HG03442 (cell line): ENCODE data around the gene PADI1.

Experiments used
- ATAC-seq: cut with Tn5 transposase; IDR thresholded peaks from one replicate; pipeline ENCODE4 v1.9.1; 2021; ENCODE audit warnings: mild to moderate bottlenecking, moderate library complexity; ENCODE audit not compliant: unreplicated experiment

The PADI1 gene

GRCh38 chr1:17265950-17266349, 61.0 kb downstream of the PADI1 start:
- no peak for ATAC-seq

- no peak for ATAC-seq
These were observed 66.2 kb downstream of the PADI1 start for GRCh38 chr1:17270891-17271765.

- no peak for ATAC-seq
These were observed 67.1 kb downstream of the PADI1 start for GRCh38 chr1:17272066-17272465.

- ATAC-seq, result no peak
These were observed 67.7 kb downstream of the PADI1 start for GRCh38 chr1:17272646-17273045.

- no peak for ATAC-seq
These were observed 68.2 kb downstream of the PADI1 start for GRCh38 chr1:17273096-17273495.

GRCh38 chr1:17274186-17275170, 69.5 kb downstream of the PADI1 start:
- peak; percentile 35 for ATAC-seq

- no peak for ATAC-seq
These were observed 71.6 kb downstream of the PADI1 start for GRCh38 chr1:17276568-17276967.

GRCh38 chr1:17277511-17278159, 72.7 kb downstream of the PADI1 start:
- no peak for ATAC-seq

GRCh38 chr1:17278996-17279830, 74.3 kb downstream of the PADI1 start:
- ATAC-seq, result no peak

GRCh38 chr1:17280436-17280835, 75.5 kb downstream of the PADI1 start:
- ATAC-seq, result no peak

- no peak for ATAC-seq
These were observed 76.0 kb downstream of the PADI1 start for GRCh38 chr1:17280894-17281293.

GRCh38 chr1:17281775-17282181, 76.8 kb downstream of the PADI1 start:
- no peak for ATAC-seq

GRCh38 chr1:17282836-17283235, 77.9 kb downstream of the PADI1 start:
- no peak for ATAC-seq

GRCh38 chr1:17286646-17287045, 81.7 kb downstream of the PADI1 start:
- no peak for ATAC-seq

- no peak for ATAC-seq
These were observed 82.3 kb downstream of the PADI1 start for GRCh38 chr1:17287130-17287776.

GRCh38 chr1:17289721-17290120, 84.8 kb downstream of the PADI1 start:
- ATAC-seq, result no peak

GRCh38 chr1:17290553-17290952, 85.6 kb downstream of the PADI1 start:
- no peak for ATAC-seq

- no peak for ATAC-seq
These were observed 87.6 kb downstream of the PADI1 start for GRCh38 chr1:17292299-17293160.
